Osteoblast (primary cell): Measurements from ENCODE around the gene E2F8. TPM values are rescaled to one million over a fixed set of nuclear protein-coding genes. Genes with fewer than 3 reads are reported as not detected.

Source experiments
- DNase-seq: peaks from one replicate; pipeline ENCODE4 v3.0.0; 2011; ENCODE audit warnings: low spot score, mixed read lengths; ENCODE audit not compliant: insufficient read length; ENCODE audit errors: missing footprints
- H2AFZ ChIP-seq: 2 replicates; pipeline ENCODE4 v1.6.0; 2011; ENCODE audit warnings: mild to moderate bottlenecking, low read length
- H3K27ac ChIP-seq: 2 replicates; pipeline ENCODE4 v1.5.1; 2011; ENCODE audit warnings: mild to moderate bottlenecking, low read depth, low read length, moderate library complexity
- H3K27me3 ChIP-seq: 2 replicates; pipeline ENCODE4 v1.6.0; 2012; ENCODE audit warnings: mild to moderate bottlenecking, control low read depth, inconsistent platforms, low read length, moderate library complexity; ENCODE audit not compliant: insufficient read depth
- H3K36me3 ChIP-seq: 2 replicates; pipeline ENCODE4 v1.5.1; 2011; ENCODE audit warnings: mild to moderate bottlenecking, low read length, control low read depth, moderate library complexity; ENCODE audit not compliant: insufficient read depth
- H3K4me1 ChIP-seq: 2 replicates; pipeline ENCODE4 v1.5.1; 2011; ENCODE audit warnings: mild to moderate bottlenecking, low read length, control low read depth, moderate library complexity; ENCODE audit not compliant: insufficient read depth
- H3K4me2 ChIP-seq: 2 replicates; pipeline ENCODE4 v1.6.0; 2011; ENCODE audit warnings: mild to moderate bottlenecking, low read length; ENCODE audit not compliant: insufficient read depth
- H3K4me3 ChIP-seq: fragments of 200-600 bp; sonication (generic); 3 replicates; pipeline ENCODE4 v1.5.1; 2012; ENCODE audit warnings: mild to moderate bottlenecking, low read length, inconsistent platforms; ENCODE audit not compliant: insufficient read depth
- H3K79me2 ChIP-seq: 2 replicates; pipeline ENCODE4 v1.6.0; 2012; ENCODE audit warnings: mild to moderate bottlenecking, low read length, control low read depth, inconsistent platforms; ENCODE audit not compliant: insufficient read depth
- H3K9me3 ChIP-seq: 2 replicates; pipeline ENCODE4 v1.5.1; 2011; ENCODE audit warnings: low read depth, low read length, control low read depth
- H4K20me1 ChIP-seq: 2 replicates; pipeline ENCODE4 v1.6.0; 2012; ENCODE audit warnings: mild to moderate bottlenecking, low read length, control low read depth; ENCODE audit not compliant: insufficient read depth
- total RNA-seq: library from RNA; depleted of rRNA; stranded (reverse); fragments of >200 nt; gene quantifications from 2 replicates; pipeline ENCODE4 v1.2.3, GENCODE V29; 2012
- TF ChIP-seq, protein P1 (sequence below): IDR thresholded peaks from 2 replicates; pipeline ENCODE4 v1.5.1; 2011; ENCODE audit warnings: mild to moderate bottlenecking, low read depth, low read length, moderate library complexity; ENCODE audit errors: extremely low read depth

The E2F8 gene
- total RNA-seq, 1 donor: 0.36 TPM

DNA sequence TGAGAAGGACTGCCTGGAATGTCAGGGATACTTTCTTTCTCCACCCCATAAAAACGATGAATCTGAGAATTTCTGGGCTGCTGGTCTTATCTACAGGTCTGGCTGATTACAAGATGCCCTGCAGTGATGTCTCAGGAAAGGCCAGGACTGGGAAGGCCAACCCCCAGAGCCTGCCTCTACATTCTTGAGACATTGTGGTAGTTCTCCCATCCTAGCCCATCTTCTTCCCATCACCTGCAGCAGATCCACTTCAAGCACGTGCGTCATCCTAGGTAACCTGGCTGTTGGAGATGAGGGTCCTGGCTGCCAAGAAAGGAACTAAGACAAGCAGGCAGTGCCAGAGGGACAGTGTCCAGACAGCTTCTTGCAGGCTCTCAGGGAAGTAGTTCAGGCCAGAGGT lies 44.1 kb upstream of the E2F8 start:
- DNase-seq: no peak
- no peaks in the 10 kb centered on the region for H3K9me3 ChIP-seq
- no peaks in the 10 kb centered on the region for H3K36me3 ChIP-seq
- no peak overlapping the region for H2AFZ ChIP-seq
- peaks cover 18% of the 10 kb centered on the region for H3K27me3 ChIP-seq
- H3K4me1 ChIP-seq: no peaks in the 10 kb centered on the region
- H3K27ac ChIP-seq: no peak overlapping the region
- TF ChIP-seq, protein P1, sequence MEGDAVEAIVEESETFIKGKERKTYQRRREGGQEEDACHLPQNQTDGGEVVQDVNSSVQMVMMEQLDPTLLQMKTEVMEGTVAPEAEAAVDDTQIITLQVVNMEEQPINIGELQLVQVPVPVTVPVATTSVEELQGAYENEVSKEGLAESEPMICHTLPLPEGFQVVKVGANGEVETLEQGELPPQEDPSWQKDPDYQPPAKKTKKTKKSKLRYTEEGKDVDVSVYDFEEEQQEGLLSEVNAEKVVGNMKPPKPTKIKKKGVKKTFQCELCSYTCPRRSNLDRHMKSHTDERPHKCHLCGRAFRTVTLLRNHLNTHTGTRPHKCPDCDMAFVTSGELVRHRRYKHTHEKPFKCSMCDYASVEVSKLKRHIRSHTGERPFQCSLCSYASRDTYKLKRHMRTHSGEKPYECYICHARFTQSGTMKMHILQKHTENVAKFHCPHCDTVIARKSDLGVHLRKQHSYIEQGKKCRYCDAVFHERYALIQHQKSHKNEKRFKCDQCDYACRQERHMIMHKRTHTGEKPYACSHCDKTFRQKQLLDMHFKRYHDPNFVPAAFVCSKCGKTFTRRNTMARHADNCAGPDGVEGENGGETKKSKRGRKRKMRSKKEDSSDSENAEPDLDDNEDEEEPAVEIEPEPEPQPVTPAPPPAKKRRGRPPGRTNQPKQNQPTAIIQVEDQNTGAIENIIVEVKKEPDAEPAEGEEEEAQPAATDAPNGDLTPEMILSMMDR: no peak
- H3K4me2 ChIP-seq: no peak overlapping the region
- no peaks in the 10 kb centered on the region for H4K20me1 ChIP-seq
- H3K4me3 ChIP-seq: no peak overlapping the region
- no peaks in the 10 kb centered on the region for H3K79me2 ChIP-seq

DNA sequence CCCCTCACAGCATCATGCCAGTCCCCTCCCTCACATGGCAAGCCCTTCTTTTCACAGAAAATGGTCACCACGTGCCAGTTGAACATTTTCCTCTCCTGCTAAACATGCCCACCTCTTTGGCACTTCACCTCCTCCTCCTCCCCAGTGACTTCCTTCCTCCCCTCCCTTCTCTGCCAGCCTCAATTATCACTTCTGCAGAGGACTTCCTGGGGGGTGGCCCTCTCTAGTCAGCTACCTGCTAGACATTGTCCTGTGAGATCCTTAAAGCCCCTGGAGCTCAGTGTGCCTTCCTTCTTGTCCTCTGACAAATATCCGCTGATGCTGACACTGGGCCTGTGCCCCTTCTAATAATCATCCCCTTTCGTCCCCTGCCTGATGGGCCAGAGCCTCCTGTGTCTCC lies 43.2 kb upstream of the E2F8 start:
- no peaks in the 10 kb centered on the region for H3K4me1 ChIP-seq
- no peaks in the 10 kb centered on the region for H3K79me2 ChIP-seq
- no peak overlapping the region for H3K4me3 ChIP-seq
- H3K27me3 ChIP-seq: peaks cover 22% of the 10 kb centered on the region
- no peaks in the 10 kb centered on the region for H3K36me3 ChIP-seq
- TF ChIP-seq, protein P1: no peak
- no peak overlapping the region for H2AFZ ChIP-seq
- no peak overlapping the region for H3K27ac ChIP-seq
- no peak for DNase-seq
- no peaks in the 10 kb centered on the region for H3K9me3 ChIP-seq
- no peaks in the 10 kb centered on the region for H4K20me1 ChIP-seq
- H3K4me2 ChIP-seq: no peak overlapping the region

DNA sequence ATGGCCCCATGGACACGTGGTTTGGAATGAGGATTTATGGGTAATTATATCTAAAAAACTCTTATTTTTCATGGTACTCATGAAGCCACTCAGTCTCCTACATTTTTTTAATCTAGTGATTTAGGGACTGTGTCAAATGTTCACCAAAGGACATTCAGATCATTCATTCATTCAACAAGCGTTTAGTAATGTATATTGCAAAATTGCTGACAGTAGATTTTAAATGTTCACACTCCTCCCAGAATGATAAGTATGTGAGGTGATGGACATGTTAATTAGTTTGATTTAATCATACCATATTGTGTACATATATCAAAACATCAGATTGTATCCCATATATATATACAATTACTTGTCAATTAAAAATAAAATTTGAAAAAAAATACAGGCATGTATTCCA lies 40.8 kb upstream of the E2F8 start:
- Histone ChIP-seq H3K27me3 (peaks cover 10% of the 10 kb centered on the region), H3K27ac (no peak overlapping the region), H3K4me1 (no peaks in the 10 kb centered on the region), H2AFZ (no peak overlapping the region), H3K36me3 (no peaks in the 10 kb centered on the region), H3K9me3 (no peaks in the 10 kb centered on the region), H3K4me2 (no peak overlapping the region), H4K20me1 (no peaks in the 10 kb centered on the region), H3K79me2 (no peaks in the 10 kb centered on the region), H3K4me3 (no peak overlapping the region)
- DNase-seq: no peak
- TF ChIP-seq, protein P1: no peak

DNA sequence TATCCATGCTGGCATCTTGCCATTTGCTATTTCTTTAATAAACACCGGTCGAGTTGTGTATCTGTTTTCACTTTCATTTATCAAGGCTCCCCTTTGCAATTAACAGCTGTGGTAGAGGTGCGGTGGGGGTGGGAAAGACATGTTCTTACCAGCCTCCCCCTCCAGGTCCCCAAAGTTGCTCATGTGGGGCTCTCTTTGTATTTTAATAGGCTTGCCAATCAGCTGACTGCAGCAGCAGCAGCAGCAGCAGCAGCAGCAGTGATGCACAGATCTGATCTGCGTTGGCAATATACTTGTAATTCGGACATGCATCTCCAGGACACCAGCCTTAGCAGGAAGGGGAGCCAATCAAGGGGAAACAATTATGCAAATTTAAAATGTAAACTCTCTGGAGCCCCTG lies 40.3 kb upstream of the E2F8 start:
- H2AFZ ChIP-seq: no peak overlapping the region
- H3K27me3 ChIP-seq: peaks cover 10% of the 10 kb centered on the region
- H3K79me2 ChIP-seq: no peaks in the 10 kb centered on the region
- no peaks in the 10 kb centered on the region for H4K20me1 ChIP-seq
- H3K9me3 ChIP-seq: no peaks in the 10 kb centered on the region
- no peak for DNase-seq
- H3K4me3 ChIP-seq: no peak overlapping the region
- no peaks in the 10 kb centered on the region for H3K4me1 ChIP-seq
- H3K4me2 ChIP-seq: no peak overlapping the region
- no peaks in the 10 kb centered on the region for H3K36me3 ChIP-seq
- H3K27ac ChIP-seq: no peak overlapping the region
- TF ChIP-seq, protein P1: no peak
